ENCODE data around the gene GRIN2C.

Gene GRIN2C

GRCh38 chr17:74796211-74796610 is 63.5 kb downstream of the GRIN2C start:
- DNase-seq: no peak

- DNase-seq: no peak
Observed at GRCh38 chr17:74795327-74796020, 64.2 kb downstream of the GRIN2C start.

- DNase-seq: no peak
Observed at GRCh38 chr17:74792586-74793105, 67.0 kb downstream of the GRIN2C start.

All from HCEC 1CT (cell line).